GM23338 (cell line): ENCODE results near the gene RUSC1. TPM values are rescaled to one million over a fixed set of nuclear protein-coding genes. Genes with fewer than 3 reads are reported as not detected.

ENCODE experiments used
- ATAC-seq: fragments of 200-7000 bp; cut with Tn5 transposase; 3 replicates; pipeline ENCODE4 v1.9.1; 2020
- DNase-seq: peaks from one replicate; pipeline ENCODE4 v3.0.0-alpha.2; 2015; ENCODE audit warnings: low spot score
- H2AFZ ChIP-seq: fragments of 200-600 bp; sonication (generic); 2 replicates; pipeline ENCODE4 v1.8.0; 2016; ENCODE audit warnings: antibody characterized with exemption, mild to moderate bottlenecking, moderate library complexity
- H3F3A ChIP-seq: fragments of 200-600 bp; sonication (generic); replicated peaks from 2 replicates; pipeline ENCODE4 v1.8.0; 2017; ENCODE audit warnings: antibody characterized with exemption, mixed run types, low read depth
- H3K27ac ChIP-seq: fragments of 200-600 bp; sonication (generic); 2 replicates; pipeline ENCODE4 v1.6.1; 2016; ENCODE audit warnings: low read depth
- H3K27me3 ChIP-seq: fragments of 200-600 bp; sonication (generic); 2 replicates; pipeline ENCODE4 v1.8.0; 2016; ENCODE audit warnings: mild to moderate bottlenecking, mixed run types, moderate library complexity; ENCODE audit not compliant: insufficient read depth
- H3K36me3 ChIP-seq: fragments of 200-600 bp; sonication (generic); 2 replicates; pipeline ENCODE4 v1.8.0; 2016; ENCODE audit warnings: mild to moderate bottlenecking; ENCODE audit not compliant: insufficient read depth
- H3K4me1 ChIP-seq: fragments of 200-600 bp; sonication (generic); 2 replicates; pipeline ENCODE4 v1.8.0; 2016; ENCODE audit warnings: mild to moderate bottlenecking, moderate library complexity; ENCODE audit not compliant: insufficient read depth
- H3K4me2 ChIP-seq: fragments of 200-600 bp; sonication (generic); 2 replicates; pipeline ENCODE4 v1.7.1; 2017; ENCODE audit warnings: mixed run types
- H3K4me3 ChIP-seq: fragments of 200-600 bp; sonication (generic); 2 replicates; pipeline ENCODE4 v1.6.1; 2016; ENCODE audit warnings: mixed run types
- H3K79me2 ChIP-seq: fragments of 200-600 bp; sonication (generic); replicated peaks from 2 replicates; pipeline ENCODE4 v1.8.0; 2017; ENCODE audit warnings: mild to moderate bottlenecking; ENCODE audit not compliant: insufficient read depth
- H3K9me2 ChIP-seq: fragments of 200-600 bp; sonication (generic); 2 replicates; pipeline ENCODE4 v1.8.0; 2017; ENCODE audit not compliant: insufficient read depth
- H4K20me1 ChIP-seq: fragments of 200-600 bp; sonication (generic); replicated peaks from 2 replicates; pipeline ENCODE4 v1.8.0; 2017; ENCODE audit warnings: mild to moderate bottlenecking; ENCODE audit not compliant: insufficient read depth
- H3K27ac Mint-ChIP-seq: 2 replicates; pipeline ENCODE4 v1.8.0; 2020; ENCODE audit warnings: inconsistent platforms, mild to moderate bottlenecking, moderate library complexity, mixed read lengths
- H3K27me3 Mint-ChIP-seq: 3 replicates; pipeline ENCODE4 v1.8.0; 2022; ENCODE audit warnings: low read depth, mild to moderate bottlenecking, moderate library complexity, mixed read lengths, inconsistent platforms; ENCODE audit not compliant: insufficient read depth, poor library complexity
- H3K36me3 Mint-ChIP-seq: 3 replicates; pipeline ENCODE4 v1.8.0; 2021; ENCODE audit warnings: low read depth, mild to moderate bottlenecking, inconsistent platforms, moderate library complexity, mixed read lengths
- H3K4me1 Mint-ChIP-seq: 3 replicates; pipeline ENCODE4 v1.8.0; 2020; ENCODE audit warnings: mild to moderate bottlenecking, inconsistent platforms, mixed read lengths
- H3K4me3 Mint-ChIP-seq: 3 replicates; pipeline ENCODE4 v1.8.0; 2021; ENCODE audit warnings: moderate library complexity, mild to moderate bottlenecking, inconsistent platforms, mixed read lengths
- H3K9me3 Mint-ChIP-seq: 3 replicates; pipeline ENCODE4 v1.8.0; 2020; ENCODE audit warnings: moderate library complexity, mild to moderate bottlenecking, inconsistent platforms, mixed read lengths
- CREB1 ChIP-seq: fragments of 250-450 bp; sonication (Bioruptor Pico); IDR thresholded peaks from 2 replicates; pipeline ENCODE4 v1.5.0; 2020; ENCODE audit warnings: low read depth, mild to moderate bottlenecking, moderate library complexity
- ETS1 ChIP-seq: IDR thresholded peaks from 2 replicates; pipeline ENCODE4 v1.6.1; 2016; ENCODE audit warnings: antibody characterized with exemption
- EZH2 ChIP-seq: fragments of 200-600 bp; sonication (generic); IDR thresholded peaks from one replicate; pipeline ENCODE4 v1.8.0; 2017; ENCODE audit warnings: antibody characterized with exemption, mild to moderate bottlenecking, low read depth; ENCODE audit not compliant: unreplicated experiment
- EZH2phosphoT487 ChIP-seq: fragments of 200-600 bp; sonication (generic); IDR thresholded peaks from one replicate; pipeline ENCODE4 v1.8.1; 2018; ENCODE audit warnings: antibody characterized with exemption; ENCODE audit not compliant: unreplicated experiment
- JUNB ChIP-seq: IDR thresholded peaks from one replicate; pipeline ENCODE4 v1.6.1; 2016; ENCODE audit warnings: antibody characterized with exemption; ENCODE audit not compliant: unreplicated experiment
- NANOG ChIP-seq: IDR thresholded peaks from 2 replicates; pipeline ENCODE4 v1.6.1; 2016; ENCODE audit warnings: antibody characterized with exemption, borderline replicate concordance
- POLR2AphosphoS5 ChIP-seq: IDR thresholded peaks from 2 replicates; pipeline ENCODE4 v1.6.1; 2016; ENCODE audit warnings: antibody characterized with exemption, low read depth
- REST ChIP-seq: IDR thresholded peaks from one replicate; pipeline ENCODE4 v1.6.1; 2018; ENCODE audit warnings: antibody characterized with exemption; ENCODE audit not compliant: unreplicated experiment
- STAT1 ChIP-seq: IDR thresholded peaks from one replicate; pipeline ENCODE4 v1.6.1; 2016; ENCODE audit warnings: antibody characterized with exemption; ENCODE audit not compliant: unreplicated experiment
- ZNF114 ChIP-seq: fragments of 250-450 bp; sonication (Bioruptor Pico); IDR thresholded peaks from 2 replicates; pipeline ENCODE4 v1.5.0; 2020; ENCODE audit warnings: mild to moderate bottlenecking, moderate library complexity
- polyA plus RNA-seq: library from polyadenylated mRNA; unstranded; fragments of >200 nt; fragmentation: Nextera tagmentation; extraction: Ambion mirVana; gene quantifications from 2 replicates; pipeline ENCODE4 v1.2.1, GENCODE V29; 2016
- total RNA-seq: library from RNA; depleted of rRNA; stranded (reverse); fragments of >200 nt; shearing (Covaris generic); gene quantifications from 2 replicates; pipeline ENCODE4 v1.2.3, GENCODE V29; 2014
- TF ChIP-seq, protein P1 (sequence below): fragments of 250-450 bp; sonication (Bioruptor Pico); IDR thresholded peaks from 2 replicates; pipeline ENCODE4 v1.5.0; 2020; ENCODE audit warnings: mild to moderate bottlenecking, moderate library complexity
- TF ChIP-seq, protein P2 (sequence below), 2 experiments: fragments of 200-600 bp in 1 of 2; sonication (generic) in 1 of 2; conservative IDR thresholded peaks; 2 replicates each; pipeline versions ENCODE4 v1.5.1 to v1.6.1; 2016 to 2017; ENCODE audit warnings: antibody characterized with exemption in 2 of 2, low read depth in 2 of 2, mild to moderate bottlenecking in 2 of 2, moderate library complexity in 1 of 2

The RUSC1 gene
- total and polyA plus RNA-seq, 2 experiments from 2014 or later: 53.4 to 87.7 TPM

- TF ChIP-seq, protein P1, sequence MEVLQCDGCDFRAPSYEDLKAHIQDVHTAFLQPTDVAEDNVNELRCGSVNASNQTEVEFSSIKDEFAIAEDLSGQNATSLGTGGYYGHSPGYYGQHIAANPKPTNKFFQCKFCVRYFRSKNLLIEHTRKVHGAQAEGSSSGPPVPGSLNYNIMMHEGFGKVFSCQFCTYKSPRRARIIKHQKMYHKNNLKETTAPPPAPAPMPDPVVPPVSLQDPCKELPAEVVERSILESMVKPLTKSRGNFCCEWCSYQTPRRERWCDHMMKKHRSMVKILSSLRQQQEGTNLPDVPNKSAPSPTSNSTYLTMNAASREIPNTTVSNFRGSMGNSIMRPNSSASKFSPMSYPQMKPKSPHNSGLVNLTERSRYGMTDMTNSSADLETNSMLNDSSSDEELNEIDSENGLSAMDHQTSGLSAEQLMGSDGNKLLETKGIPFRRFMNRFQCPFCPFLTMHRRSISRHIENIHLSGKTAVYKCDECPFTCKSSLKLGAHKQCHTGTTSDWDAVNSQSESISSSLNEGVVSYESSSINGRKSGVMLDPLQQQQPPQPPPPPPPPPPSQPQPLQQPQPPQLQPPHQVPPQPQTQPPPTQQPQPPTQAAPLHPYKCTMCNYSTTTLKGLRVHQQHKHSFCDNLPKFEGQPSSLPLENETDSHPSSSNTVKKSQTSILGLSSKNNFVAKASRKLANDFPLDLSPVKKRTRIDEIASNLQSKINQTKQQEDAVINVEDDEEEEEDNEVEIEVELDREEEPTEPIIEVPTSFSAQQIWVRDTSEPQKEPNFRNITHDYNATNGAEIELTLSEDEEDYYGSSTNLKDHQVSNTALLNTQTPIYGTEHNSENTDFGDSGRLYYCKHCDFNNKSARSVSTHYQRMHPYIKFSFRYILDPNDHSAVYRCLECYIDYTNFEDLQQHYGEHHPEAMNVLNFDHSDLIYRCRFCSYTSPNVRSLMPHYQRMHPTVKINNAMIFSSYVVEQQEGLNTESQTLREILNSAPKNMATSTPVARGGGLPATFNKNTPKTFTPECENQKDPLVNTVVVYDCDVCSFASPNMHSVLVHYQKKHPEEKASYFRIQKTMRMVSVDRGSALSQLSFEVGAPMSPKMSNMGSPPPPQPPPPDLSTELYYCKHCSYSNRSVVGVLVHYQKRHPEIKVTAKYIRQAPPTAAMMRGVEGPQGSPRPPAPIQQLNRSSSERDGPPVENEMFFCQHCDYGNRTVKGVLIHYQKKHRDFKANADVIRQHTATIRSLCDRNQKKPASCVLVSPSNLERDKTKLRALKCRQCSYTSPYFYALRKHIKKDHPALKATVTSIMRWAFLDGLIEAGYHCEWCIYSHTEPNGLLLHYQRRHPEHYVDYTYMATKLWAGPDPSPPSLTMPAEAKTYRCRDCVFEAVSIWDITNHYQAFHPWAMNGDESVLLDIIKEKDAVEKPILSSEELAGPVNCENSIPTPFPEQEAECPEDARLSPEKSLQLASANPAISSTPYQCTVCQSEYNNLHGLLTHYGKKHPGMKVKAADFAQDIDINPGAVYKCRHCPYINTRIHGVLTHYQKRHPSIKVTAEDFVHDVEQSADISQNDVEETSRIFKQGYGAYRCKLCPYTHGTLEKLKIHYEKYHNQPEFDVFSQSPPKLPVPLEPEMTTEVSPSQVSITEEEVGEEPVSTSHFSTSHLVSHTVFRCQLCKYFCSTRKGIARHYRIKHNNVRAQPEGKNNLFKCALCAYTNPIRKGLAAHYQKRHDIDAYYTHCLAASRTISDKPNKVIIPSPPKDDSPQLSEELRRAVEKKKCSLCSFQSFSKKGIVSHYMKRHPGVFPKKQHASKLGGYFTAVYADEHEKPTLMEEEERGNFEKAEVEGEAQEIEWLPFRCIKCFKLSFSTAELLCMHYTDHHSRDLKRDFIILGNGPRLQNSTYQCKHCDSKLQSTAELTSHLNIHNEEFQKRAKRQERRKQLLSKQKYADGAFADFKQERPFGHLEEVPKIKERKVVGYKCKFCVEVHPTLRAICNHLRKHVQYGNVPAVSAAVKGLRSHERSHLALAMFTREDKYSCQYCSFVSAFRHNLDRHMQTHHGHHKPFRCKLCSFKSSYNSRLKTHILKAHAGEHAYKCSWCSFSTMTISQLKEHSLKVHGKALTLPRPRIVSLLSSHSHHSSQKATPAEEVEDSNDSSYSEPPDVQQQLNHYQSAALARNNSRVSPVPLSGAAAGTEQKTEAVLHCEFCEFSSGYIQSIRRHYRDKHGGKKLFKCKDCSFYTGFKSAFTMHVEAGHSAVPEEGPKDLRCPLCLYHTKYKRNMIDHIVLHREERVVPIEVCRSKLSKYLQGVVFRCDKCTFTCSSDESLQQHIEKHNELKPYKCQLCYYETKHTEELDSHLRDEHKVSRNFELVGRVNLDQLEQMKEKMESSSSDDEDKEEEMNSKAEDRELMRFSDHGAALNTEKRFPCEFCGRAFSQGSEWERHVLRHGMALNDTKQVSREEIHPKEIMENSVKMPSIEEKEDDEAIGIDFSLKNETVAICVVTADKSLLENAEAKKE: no peak
- TF ChIP-seq EZH2phosphoT487: no peak
- TF ChIP-seq EZH2: no peak
Observed at GRCh38 chr1:155301342-155301841, 19.3 kb upstream of the RUSC1 start, which contains the start of gene PKLR (continued).

- Histone ChIP-seq H3K36me3 (no peaks in the 10 kb centered on the region), H3K79me2 (peaks cover 8% of the 10 kb centered on the region), H3K4me2 (no peak overlapping the region), H3K4me1 (peaks cover 6% of the 10 kb centered on the region), H2AFZ (no peak overlapping the region), H3F3A (peaks cover 8% of the 10 kb centered on the region; the same call in 1 of the 2 replicates), H3K27ac (no peak overlapping the region), H3K27me3 (no peaks in the 10 kb centered on the region), H3K4me3 (no peak overlapping the region), H3K9me2 (no peaks in the 10 kb centered on the region), H4K20me1 (no peaks in the 10 kb centered on the region)
- H3K27ac Mint-ChIP-seq: no peak overlapping the region
- peaks cover 12% of the 10 kb centered on the region for H3K4me1 Mint-ChIP-seq
- H3K9me3 Mint-ChIP-seq: no peaks in the 10 kb centered on the region
- no peak for ATAC-seq
- peaks cover 10% of the 10 kb centered on the region for H3K27me3 Mint-ChIP-seq
- DNase-seq: no peak
- H3K4me3 Mint-ChIP-seq: no peak overlapping the region
- H3K36me3 Mint-ChIP-seq: peaks cover 3% of the 10 kb centered on the region; the same call in 1 of the 3 replicates
- TF ChIP-seq REST: no peak
- no peak for TF ChIP-seq EZH2
- no peak for TF ChIP-seq POLR2AphosphoS5
- no peak for TF ChIP-seq ETS1
- TF ChIP-seq NANOG: no peak
- TF ChIP-seq ZNF114 (CRISPR knock-in tag): no peak
- TF ChIP-seq CREB1 (CRISPR knock-in tag): no peak
- no peak for TF ChIP-seq EZH2phosphoT487
- no peak for TF ChIP-seq JUNB
- TF ChIP-seq STAT1: no peak
- TF ChIP-seq, protein P2, sequence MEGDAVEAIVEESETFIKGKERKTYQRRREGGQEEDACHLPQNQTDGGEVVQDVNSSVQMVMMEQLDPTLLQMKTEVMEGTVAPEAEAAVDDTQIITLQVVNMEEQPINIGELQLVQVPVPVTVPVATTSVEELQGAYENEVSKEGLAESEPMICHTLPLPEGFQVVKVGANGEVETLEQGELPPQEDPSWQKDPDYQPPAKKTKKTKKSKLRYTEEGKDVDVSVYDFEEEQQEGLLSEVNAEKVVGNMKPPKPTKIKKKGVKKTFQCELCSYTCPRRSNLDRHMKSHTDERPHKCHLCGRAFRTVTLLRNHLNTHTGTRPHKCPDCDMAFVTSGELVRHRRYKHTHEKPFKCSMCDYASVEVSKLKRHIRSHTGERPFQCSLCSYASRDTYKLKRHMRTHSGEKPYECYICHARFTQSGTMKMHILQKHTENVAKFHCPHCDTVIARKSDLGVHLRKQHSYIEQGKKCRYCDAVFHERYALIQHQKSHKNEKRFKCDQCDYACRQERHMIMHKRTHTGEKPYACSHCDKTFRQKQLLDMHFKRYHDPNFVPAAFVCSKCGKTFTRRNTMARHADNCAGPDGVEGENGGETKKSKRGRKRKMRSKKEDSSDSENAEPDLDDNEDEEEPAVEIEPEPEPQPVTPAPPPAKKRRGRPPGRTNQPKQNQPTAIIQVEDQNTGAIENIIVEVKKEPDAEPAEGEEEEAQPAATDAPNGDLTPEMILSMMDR (conservative IDR thresholded peaks at IDR 0.05; ENCODE audit: low read depth in 2 of 2): no peak
Observed at GRCh38 chr1:155304558-155305063, 16.1 kb upstream of the RUSC1 start.
